RWPE2 (cell line): Measurements from ENCODE around the gene TMEM138.

Experiments
- ATAC-seq: fragments of 200-7000 bp; cut with Tn5 transposase; 3 replicates; pipeline ENCODE4 v1.9.1; 2021; ENCODE audit warnings: low read depth
- DNase-seq: peaks from one replicate; pipeline ENCODE4 v3.0.0-alpha.2; 2020; ENCODE audit warnings: low spot score
- H3K27ac ChIP-seq: fragments of 450-650 bp; 2 replicates; pipeline ENCODE4 v1.5.1; 2017; ENCODE audit warnings: mild to moderate bottlenecking; ENCODE audit not compliant: poor library complexity, severe bottlenecking
- H3K27me3 ChIP-seq: fragments of 250-450 bp; sonication (Bioruptor Pico); 2 replicates; pipeline ENCODE4 v1.5.1; 2021; ENCODE audit warnings: mild to moderate bottlenecking, moderate library complexity; ENCODE audit not compliant: insufficient read depth, poor library complexity, severe bottlenecking
- H3K36me3 ChIP-seq: fragments of 250-450 bp; sonication (Bioruptor Pico); 2 replicates; pipeline ENCODE4 v1.5.1; 2020; ENCODE audit warnings: low read depth, mild to moderate bottlenecking, moderate library complexity
- H3K4me1 ChIP-seq: fragments of 250-450 bp; sonication (Bioruptor Pico); 2 replicates; pipeline ENCODE4 v1.5.1; 2021; ENCODE audit warnings: mild to moderate bottlenecking, moderate library complexity; ENCODE audit not compliant: insufficient read depth, poor library complexity, severe bottlenecking
- H3K4me3 ChIP-seq: fragments of 250-450 bp; sonication (Bioruptor Pico); 2 replicates; pipeline ENCODE4 v1.5.1; 2021; ENCODE audit warnings: mild to moderate bottlenecking, moderate library complexity; ENCODE audit not compliant: severe bottlenecking
- H3K9me3 ChIP-seq: fragments of 250-450 bp; sonication (Bioruptor Pico); 2 replicates; pipeline ENCODE4 v1.5.1; 2021; ENCODE audit warnings: mild to moderate bottlenecking, moderate library complexity; ENCODE audit not compliant: severe bottlenecking
- TF ChIP-seq, protein P1 (sequence below): fragments of 450-650 bp; IDR thresholded peaks from one replicate; pipeline ENCODE4 v1.5.1; 2017; ENCODE audit warnings: mild to moderate bottlenecking, moderate library complexity; ENCODE audit not compliant: poor library complexity, severe bottlenecking

Gene TMEM138

DNA sequence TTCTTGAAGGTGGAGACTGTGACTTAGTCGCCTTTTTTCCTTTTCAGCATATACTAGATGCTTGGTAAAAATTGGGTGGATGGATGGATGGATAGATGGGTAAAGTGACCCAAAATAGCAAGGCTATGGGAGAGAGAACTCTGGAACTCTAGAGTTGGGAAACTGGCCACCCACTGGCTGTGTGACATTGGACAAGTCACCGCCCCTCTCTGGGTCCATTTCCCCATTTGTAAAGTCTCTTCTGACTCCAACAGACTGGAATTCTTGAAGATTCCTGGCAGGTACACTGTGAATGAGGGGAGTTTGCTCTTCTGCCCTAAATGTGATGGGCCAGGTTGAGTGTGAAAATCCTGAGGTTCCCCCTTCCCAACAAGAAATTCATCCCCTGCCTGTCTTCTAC is 21.2 kb upstream of the TMEM138 start:
- DNase-seq = no peak
- Histone ChIP-seq H3K4me1 (no peaks in the 10 kb centered on the region), H3K27ac (no peak overlapping the region), H3K36me3 (peaks cover 22% of the 10 kb centered on the region), H3K4me3 (no peak overlapping the region), H3K9me3 (no peaks in the 10 kb centered on the region), H3K27me3 (no peaks in the 10 kb centered on the region)
- no peak for ATAC-seq
- TF ChIP-seq, protein P1, sequence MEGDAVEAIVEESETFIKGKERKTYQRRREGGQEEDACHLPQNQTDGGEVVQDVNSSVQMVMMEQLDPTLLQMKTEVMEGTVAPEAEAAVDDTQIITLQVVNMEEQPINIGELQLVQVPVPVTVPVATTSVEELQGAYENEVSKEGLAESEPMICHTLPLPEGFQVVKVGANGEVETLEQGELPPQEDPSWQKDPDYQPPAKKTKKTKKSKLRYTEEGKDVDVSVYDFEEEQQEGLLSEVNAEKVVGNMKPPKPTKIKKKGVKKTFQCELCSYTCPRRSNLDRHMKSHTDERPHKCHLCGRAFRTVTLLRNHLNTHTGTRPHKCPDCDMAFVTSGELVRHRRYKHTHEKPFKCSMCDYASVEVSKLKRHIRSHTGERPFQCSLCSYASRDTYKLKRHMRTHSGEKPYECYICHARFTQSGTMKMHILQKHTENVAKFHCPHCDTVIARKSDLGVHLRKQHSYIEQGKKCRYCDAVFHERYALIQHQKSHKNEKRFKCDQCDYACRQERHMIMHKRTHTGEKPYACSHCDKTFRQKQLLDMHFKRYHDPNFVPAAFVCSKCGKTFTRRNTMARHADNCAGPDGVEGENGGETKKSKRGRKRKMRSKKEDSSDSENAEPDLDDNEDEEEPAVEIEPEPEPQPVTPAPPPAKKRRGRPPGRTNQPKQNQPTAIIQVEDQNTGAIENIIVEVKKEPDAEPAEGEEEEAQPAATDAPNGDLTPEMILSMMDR = no peak

DNA sequence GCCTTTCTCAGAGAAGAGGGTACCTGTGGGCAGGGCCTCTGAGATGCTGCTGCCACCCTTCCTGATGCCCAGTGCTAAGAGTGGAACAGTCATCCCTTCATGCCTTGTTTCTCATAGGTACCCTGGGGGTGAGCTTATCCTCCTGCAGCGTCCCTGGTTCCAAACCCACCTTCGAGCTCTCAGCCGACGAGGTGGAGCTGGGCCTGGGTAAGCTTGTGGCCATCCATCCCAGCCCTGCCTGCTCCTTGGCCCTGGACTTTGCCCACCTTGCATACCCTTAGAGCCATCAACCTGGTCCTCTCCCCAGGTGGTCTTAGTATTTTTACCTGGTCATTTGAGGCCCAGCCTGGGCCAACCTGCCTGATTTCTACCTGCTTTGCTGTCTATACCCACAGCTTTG is 20.5 kb upstream of the TMEM138 start:
- no peaks in the 10 kb centered on the region for H3K9me3 ChIP-seq
- no peaks in the 10 kb centered on the region for H3K27me3 ChIP-seq
- DNase-seq (no peak), ATAC-seq (no peak)
- no peak overlapping the region for H3K27ac ChIP-seq
- no peak overlapping the region for H3K4me3 ChIP-seq
- H3K36me3 ChIP-seq = peaks cover 22% of the 10 kb centered on the region
- no peaks in the 10 kb centered on the region for H3K4me1 ChIP-seq
- TF ChIP-seq, protein P1 = no peak

DNA sequence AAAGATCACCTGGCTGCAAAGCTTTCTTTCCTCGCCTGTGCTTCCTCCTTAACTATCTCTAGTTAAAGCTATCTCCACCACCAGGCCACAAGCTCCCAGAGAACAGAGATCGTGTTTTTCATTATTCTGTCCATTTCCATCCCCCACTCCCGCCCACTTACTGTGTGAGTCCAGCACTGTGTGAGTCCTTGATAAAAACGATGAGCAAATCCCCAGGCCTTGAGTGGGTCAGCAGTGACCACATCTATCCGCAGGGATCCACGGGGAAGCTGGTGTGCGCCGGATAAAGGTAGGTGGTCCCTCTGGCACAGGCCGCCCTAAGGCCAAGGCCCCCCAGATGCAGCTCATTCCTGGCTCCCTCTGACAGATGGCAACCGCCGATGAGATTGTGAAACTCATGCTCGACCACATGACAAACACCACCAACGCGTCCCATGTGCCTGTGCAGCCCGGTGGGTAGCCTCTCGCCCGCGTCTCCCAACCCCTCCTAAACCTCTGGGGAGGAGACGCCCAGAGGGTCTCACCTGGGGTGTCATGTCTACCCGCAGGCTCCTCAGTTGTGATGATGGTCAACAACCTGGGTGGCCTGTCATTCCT is 19.9 kb upstream of the TMEM138 start:
- Histone ChIP-seq H3K4me1 (no peaks in the 10 kb centered on the region), H3K4me3 (no peak overlapping the region), H3K36me3 (peaks cover 22% of the 10 kb centered on the region), H3K27ac (no peak overlapping the region), H3K27me3 (no peaks in the 10 kb centered on the region), H3K9me3 (no peaks in the 10 kb centered on the region)
- DNase-seq (no peak), ATAC-seq (no peak)
- TF ChIP-seq, protein P1 = no peak

DNA sequence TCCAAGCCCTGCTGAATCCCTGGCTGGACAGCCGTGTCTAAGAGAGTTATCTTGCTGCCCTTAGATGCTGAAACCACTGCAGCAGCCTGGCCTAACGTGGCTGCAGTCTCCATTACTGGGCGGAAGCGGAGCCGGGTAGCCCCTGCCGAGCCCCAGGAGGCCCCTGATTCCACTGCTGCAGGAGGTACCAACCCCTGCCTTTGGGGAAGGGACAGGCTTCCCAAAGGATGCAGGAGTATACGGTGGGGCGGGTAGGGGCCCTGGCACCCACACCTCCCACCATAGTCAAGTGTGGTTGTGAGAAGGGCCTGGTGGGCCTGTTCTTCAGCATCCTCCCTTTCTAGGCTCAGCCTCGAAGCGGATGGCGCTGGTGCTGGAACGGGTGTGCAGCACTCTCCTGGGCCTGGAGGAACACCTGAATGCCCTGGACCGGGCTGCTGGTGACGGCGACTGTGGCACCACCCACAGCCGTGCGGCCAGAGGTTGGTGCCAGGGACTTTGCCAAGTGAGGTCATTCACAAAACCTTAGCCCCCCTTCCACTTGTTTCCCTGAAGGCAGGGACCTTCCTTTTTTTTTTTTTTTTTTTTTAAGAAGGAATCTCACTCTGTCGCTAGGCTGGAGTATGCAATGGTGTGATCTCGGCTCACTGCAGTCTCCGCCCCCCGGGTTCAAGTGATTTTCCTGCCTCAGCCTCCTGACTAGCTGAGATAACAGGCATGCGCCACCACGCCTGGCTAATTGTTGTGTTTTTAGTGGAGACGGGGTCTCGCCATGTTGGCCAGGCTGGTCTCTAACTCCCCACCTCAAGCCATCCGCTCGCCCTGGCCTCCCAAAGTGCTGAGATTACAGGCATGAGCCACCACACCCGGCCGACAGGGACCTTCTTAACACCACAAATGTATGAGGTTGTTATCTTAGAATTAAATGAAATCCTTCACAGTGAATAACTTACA is 18.1 kb upstream of the TMEM138 start:
- peaks cover 15% of the 10 kb centered on the region for H3K36me3 ChIP-seq
- H3K27me3 ChIP-seq = no peaks in the 10 kb centered on the region
- H3K9me3 ChIP-seq = no peaks in the 10 kb centered on the region
- H3K4me3 ChIP-seq = no peak overlapping the region
- TF ChIP-seq, protein P1 = no peak
- no peak for ATAC-seq
- H3K4me1 ChIP-seq = peaks cover under 1% of the 10 kb centered on the region
- no peak for DNase-seq
- H3K27ac ChIP-seq = no peak overlapping the region
